M059J (cell line): ENCODE results near the gene JAM2. TPM values are rescaled to one million over a fixed set of nuclear protein-coding genes. Genes with fewer than 3 reads are reported as not detected.

Experiments
- total RNA-seq: library from RNA; depleted of rRNA; stranded (reverse); fragments of >200 nt; shearing (Covaris generic); gene quantifications from 2 replicates; pipeline ENCODE4 v1.2.3, GENCODE V29; 2014; rRNA removed

The JAM2 gene
- total RNA-seq, 1 experiment from 2014 or later = 3.0 TPM

Other genes starting within 250 kb of the JAM2 start
- 65.1 and 88.8 TPM in 2 replicates for gene MRPL39, start 31.8 kb upstream of the JAM2 start, total RNA-seq
- 169 and 196 TPM in 2 replicates for gene ATP5PF, start 95.6 kb downstream of the JAM2 start, total RNA-seq
- gene GABPA, start 95.7 kb downstream of the JAM2 start, total RNA-seq = 18.3 and 23.0 TPM in 2 replicates